Measurements from ENCODE around the gene LRPAP1.

DNA sequence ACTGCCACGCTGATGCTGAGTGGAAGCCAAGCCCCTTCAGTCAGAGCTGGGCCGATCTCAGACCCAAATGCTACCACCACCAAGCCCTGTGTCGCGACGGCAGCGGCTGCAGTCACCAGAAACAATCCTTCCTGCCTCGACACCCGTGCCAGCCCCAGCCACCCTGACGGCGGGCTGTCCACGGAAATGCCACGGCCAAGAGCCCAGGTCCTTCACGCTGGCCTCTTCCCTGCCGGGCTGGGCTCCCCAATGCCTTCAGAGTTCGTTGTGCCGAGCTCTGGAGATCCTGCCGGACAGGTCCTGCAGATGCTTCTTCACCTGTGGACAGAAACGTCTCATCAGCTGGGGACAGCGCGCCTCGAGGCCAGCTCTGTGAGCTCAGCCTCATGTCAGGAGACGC, 19.5 kb downstream of the LRPAP1 start:
- TF ChIP-seq, protein P1, sequence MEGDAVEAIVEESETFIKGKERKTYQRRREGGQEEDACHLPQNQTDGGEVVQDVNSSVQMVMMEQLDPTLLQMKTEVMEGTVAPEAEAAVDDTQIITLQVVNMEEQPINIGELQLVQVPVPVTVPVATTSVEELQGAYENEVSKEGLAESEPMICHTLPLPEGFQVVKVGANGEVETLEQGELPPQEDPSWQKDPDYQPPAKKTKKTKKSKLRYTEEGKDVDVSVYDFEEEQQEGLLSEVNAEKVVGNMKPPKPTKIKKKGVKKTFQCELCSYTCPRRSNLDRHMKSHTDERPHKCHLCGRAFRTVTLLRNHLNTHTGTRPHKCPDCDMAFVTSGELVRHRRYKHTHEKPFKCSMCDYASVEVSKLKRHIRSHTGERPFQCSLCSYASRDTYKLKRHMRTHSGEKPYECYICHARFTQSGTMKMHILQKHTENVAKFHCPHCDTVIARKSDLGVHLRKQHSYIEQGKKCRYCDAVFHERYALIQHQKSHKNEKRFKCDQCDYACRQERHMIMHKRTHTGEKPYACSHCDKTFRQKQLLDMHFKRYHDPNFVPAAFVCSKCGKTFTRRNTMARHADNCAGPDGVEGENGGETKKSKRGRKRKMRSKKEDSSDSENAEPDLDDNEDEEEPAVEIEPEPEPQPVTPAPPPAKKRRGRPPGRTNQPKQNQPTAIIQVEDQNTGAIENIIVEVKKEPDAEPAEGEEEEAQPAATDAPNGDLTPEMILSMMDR (IDR thresholded peaks at IDR 0.05) = no peak
- TF ChIP-seq EP300 (IDR thresholded peaks at IDR 0.05) = no peak
- no peak for TF ChIP-seq POLR2AphosphoS5 (IDR thresholded peaks at IDR 0.05)

Data from esophagus muscularis mucosa (tissue), 4 donors.